A673 (cell line): Measurements from ENCODE around the gene GPR137. TPM values are rescaled to one million over a fixed set of nuclear protein-coding genes. Genes with fewer than 3 reads are reported as not detected.

ENCODE experiments used
- BruUV-seq: library from RNA; stranded (reverse); fragments of 400-500 nt; replicated peaks from 2 replicates; lab custom pipeline; 2021; lab: Mats Ljungman, UMichigan
- CTCF ChIA-PET: fragments of 300-600 bp; sonication (Branson Sonifier 250); formaldehyde crosslinking; loops from one replicate; lab custom pipeline; 2022; ENCODE audit warnings: antibody characterized with exemption; lab: Charles Lee
- POLR2A ChIA-PET: fragments of 300-600 bp; sonication (Branson Sonifier 250); formaldehyde crosslinking; loops from one replicate; lab custom pipeline; 2022; ENCODE audit warnings: antibody characterized with exemption; ENCODE audit not compliant: low non-redundant PET; lab: Charles Lee
- DNase-seq: peaks from one replicate; pipeline ENCODE4 v3.0.0-alpha.2; 2015; ENCODE audit warnings: low spot score
- H3K27ac ChIP-seq: fragments of 200-600 bp; sonication (generic); 2 replicates; pipeline ENCODE4 v1.5.1; 2016; ENCODE audit warnings: mixed run types, low read depth, mild to moderate bottlenecking, mixed read lengths, antibody characterized with exemption, low read length; ENCODE audit not compliant: poor library complexity, severe bottlenecking
- H3K27me3 ChIP-seq: fragments of 200-600 bp; sonication (generic); replicated peaks from 2 replicates; pipeline ENCODE4 v1.6.1; 2017; ENCODE audit warnings: mixed run types, low read depth, mild to moderate bottlenecking, mixed read lengths, antibody characterized with exemption, low read length; ENCODE audit not compliant: insufficient read depth, poor library complexity
- H3K36me3 ChIP-seq: fragments of 200-600 bp; sonication (generic); 2 replicates; pipeline ENCODE4 v1.6.1; 2016; ENCODE audit warnings: mixed run types, mild to moderate bottlenecking, mixed read lengths, antibody characterized with exemption, low read length; ENCODE audit not compliant: insufficient read depth, poor library complexity, severe bottlenecking
- H3K4me1 ChIP-seq: fragments of 200-600 bp; sonication (generic); 2 replicates; pipeline ENCODE4 v1.6.1; 2017; ENCODE audit warnings: mixed run types, mild to moderate bottlenecking, mixed read lengths, antibody characterized with exemption, low read length; ENCODE audit not compliant: insufficient read depth, poor library complexity, severe bottlenecking
- H3K4me3 ChIP-seq: fragments of 200-600 bp; sonication (generic); 2 replicates; pipeline ENCODE4 v1.5.1; 2016; ENCODE audit warnings: low read depth, mixed run types, mild to moderate bottlenecking, mixed read lengths, low read length; ENCODE audit not compliant: poor library complexity, severe bottlenecking
- H3K9me3 ChIP-seq: fragments of 200-600 bp; sonication (generic); 2 replicates; pipeline ENCODE4 v1.6.1; 2016; ENCODE audit warnings: mixed run types, low read depth, mild to moderate bottlenecking, mixed read lengths, antibody characterized with exemption, low read length; ENCODE audit not compliant: poor library complexity, severe bottlenecking
- EZH2 ChIP-seq: fragments of 200-600 bp; sonication (generic); IDR thresholded peaks from 2 replicates; pipeline ENCODE4 v1.6.1; 2017; ENCODE audit warnings: borderline replicate concordance, low read depth, mild to moderate bottlenecking, mixed read lengths, antibody characterized with exemption, low read length; ENCODE audit not compliant: poor library complexity, severe bottlenecking
- intact Hi-C: fragments of 100-400 bp; cut with micrococcal nuclease; formaldehyde crosslinking; loops from one replicate; pipeline ENCODE4 v1.10.0; 2022; ENCODE audit not compliant: unreplicated experiment
- total RNA-seq: library from RNA; stranded (reverse); gene quantifications from 2 replicates; pipeline ENCODE4 v1.2.3, GENCODE V29; 2021
- TF ChIP-seq, protein P1 (sequence below): fragments of 300-800, 200-600 bp; sonication (generic); conservative IDR thresholded peaks from 2 replicates; pipeline ENCODE4 v1.5.1; 2017; ENCODE audit warnings: low read depth, mild to moderate bottlenecking, antibody characterized with exemption, low read length, moderate library complexity, mixed read lengths

GPR137 gene
- total RNA-seq, 1 experiment from 2014 or later, result 47.9 TPM

DNA sequence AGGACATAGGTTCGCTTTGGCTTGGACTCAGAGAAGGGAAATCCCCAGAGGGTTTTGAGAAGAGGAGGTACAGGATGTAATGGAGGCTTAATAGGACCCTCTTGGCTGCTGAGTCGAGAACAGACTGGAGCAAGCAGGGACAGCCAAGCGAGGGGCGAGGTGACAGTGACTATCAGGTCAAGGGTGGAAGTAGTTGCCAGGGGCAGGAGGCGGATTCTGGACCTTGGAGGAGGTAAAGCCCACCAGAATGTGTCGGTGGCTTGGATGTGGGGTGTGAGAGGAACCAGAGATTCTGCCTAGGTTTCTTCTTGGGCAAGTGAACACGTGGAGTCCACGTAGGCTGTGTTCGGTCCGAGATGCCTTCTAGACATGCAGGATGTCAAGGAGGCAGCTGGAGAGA is 27.3 kb downstream of the GPR137 start:
- CTCF ChIA-PET, result interaction anchor here (0.5 kb wide), 1 partner anchor 1279 kb away, joined by 4 read pairs; no protein-coding TSS in a partner anchor
- Histone ChIP-seq H3K4me3 (no peak overlapping the region), H3K27ac (peak overlapping the region; percentile 53), H3K4me1 (peaks cover 6% of the 10 kb centered on the region), H3K27me3 (no peaks in the 10 kb centered on the region), H3K9me3 (no peaks in the 10 kb centered on the region), H3K36me3 (peaks cover 18% of the 10 kb centered on the region)
- no peak for DNase-seq
- no TSS peak for BruUV-seq
- POLR2A ChIA-PET, result no interaction called here
- intact Hi-C loops, result no loop called here
- TF ChIP-seq, protein P1, sequence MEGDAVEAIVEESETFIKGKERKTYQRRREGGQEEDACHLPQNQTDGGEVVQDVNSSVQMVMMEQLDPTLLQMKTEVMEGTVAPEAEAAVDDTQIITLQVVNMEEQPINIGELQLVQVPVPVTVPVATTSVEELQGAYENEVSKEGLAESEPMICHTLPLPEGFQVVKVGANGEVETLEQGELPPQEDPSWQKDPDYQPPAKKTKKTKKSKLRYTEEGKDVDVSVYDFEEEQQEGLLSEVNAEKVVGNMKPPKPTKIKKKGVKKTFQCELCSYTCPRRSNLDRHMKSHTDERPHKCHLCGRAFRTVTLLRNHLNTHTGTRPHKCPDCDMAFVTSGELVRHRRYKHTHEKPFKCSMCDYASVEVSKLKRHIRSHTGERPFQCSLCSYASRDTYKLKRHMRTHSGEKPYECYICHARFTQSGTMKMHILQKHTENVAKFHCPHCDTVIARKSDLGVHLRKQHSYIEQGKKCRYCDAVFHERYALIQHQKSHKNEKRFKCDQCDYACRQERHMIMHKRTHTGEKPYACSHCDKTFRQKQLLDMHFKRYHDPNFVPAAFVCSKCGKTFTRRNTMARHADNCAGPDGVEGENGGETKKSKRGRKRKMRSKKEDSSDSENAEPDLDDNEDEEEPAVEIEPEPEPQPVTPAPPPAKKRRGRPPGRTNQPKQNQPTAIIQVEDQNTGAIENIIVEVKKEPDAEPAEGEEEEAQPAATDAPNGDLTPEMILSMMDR, result no peak
- no peak for TF ChIP-seq EZH2

DNA sequence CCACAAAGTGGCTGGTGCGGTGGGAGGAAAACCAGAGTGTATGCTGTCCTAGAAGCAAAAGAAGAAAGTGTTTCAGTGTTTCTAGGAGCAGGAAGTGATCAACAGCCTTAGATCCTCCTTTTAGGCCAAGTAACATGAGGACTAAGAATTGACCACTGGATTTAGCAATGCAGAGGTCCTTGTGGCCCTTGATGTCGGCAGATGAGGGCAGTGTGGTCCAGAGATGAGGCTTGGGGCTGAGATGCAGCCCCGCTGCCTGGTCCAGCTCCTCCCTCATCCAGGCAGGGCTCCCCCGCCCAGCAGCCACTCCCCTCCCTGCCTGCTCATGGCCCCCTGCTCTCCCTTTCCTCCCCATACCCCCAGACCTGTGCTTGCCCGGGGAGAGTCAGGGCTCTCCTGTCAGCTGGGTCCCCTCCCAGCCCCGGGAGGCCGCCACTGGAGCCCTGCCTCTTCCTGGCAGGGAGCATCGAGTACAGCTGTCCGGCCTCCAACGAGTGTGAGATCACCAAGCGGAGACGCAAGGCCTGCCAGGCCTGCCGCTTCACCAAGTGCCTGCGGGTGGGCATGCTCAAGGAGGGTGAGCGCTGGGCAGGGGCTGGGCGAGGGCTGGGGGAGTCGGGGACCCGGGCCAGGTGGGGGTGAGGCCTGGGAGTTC is 28.0 kb downstream of the GPR137 start:
- POLR2A ChIA-PET, result no interaction called here
- Histone ChIP-seq H3K36me3 (peaks cover 18% of the 10 kb centered on the region), H3K27ac (peak overlapping the region; percentile 53), H3K4me3 (no peak overlapping the region), H3K9me3 (no peaks in the 10 kb centered on the region), H3K4me1 (peaks cover 6% of the 10 kb centered on the region), H3K27me3 (no peaks in the 10 kb centered on the region)
- DNase-seq, result no peak
- BruUV-seq, result no TSS peak
- TF ChIP-seq, protein P1, result no peak
- no peak for TF ChIP-seq EZH2
- intact Hi-C loops, result no loop called here
- CTCF ChIA-PET, result no interaction called here

DNA sequence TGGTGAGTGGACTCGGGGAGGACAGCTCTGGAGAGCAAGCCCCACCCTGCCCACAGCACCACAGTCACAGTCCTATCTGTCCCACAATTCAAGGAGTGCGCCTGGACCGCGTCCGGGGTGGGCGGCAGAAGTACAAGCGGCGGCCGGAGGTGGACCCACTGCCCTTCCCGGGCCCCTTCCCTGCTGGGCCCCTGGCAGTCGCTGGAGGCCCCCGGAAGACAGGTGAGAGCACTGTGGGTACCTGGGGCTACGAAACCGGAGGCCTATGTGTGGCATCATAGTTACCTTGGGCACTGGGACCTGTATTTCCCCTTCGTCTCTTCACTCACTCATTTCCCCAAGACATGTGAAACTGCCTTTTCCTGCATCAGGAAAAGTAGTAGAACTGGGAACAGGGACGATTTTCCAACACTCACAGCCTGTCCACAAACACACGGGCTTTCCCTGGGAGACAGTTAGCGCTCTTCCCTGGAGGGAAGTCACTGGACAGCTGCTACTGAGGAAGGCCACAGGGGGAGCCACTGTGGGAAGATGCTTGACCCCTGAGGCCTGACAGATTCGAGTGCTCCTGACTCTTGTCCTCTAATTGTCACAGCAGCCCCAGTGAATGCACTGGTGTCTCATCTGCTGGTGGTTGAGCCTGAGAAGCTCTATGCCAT is 28.6 kb downstream of the GPR137 start:
- Histone ChIP-seq H3K27ac (no peak overlapping the region), H3K9me3 (no peaks in the 10 kb centered on the region), H3K4me1 (peaks cover 12% of the 10 kb centered on the region), H3K27me3 (no peaks in the 10 kb centered on the region), H3K36me3 (peaks cover 18% of the 10 kb centered on the region), H3K4me3 (no peak overlapping the region)
- TF ChIP-seq, protein P1, result peak; percentile 20; the same call in 1 of the 2 replicates
- no peak for TF ChIP-seq EZH2
- CTCF ChIA-PET, result no interaction called here
- POLR2A ChIA-PET, result no interaction called here
- no peak for DNase-seq
- intact Hi-C loops, result no loop called here
- BruUV-seq, result no TSS peak
